ENCODE results near the gene RB1. TPM values are rescaled to one million over a fixed set of nuclear protein-coding genes. Genes with fewer than 3 reads are reported as not detected.
"Not testable (repeated sequence)": the region's sequence is repeated elsewhere in the genome, so short reads cannot be mapped to it uniquely, and the experiment has no call there.

Gene RB1
- total RNA-seq, 4 donors from 2014 or later = 23.0 to 62.6 (median 42.4) TPM

GRCh38 chr13:48344264-48344663, 40.7 kb downstream of the RB1 start:
- DNase-seq = no peak
- TF ChIP-seq POLR2A (IDR thresholded peaks at IDR 0.05) (no peak), CTCF (IDR thresholded peaks at IDR 0.05) (no peak)
- Histone ChIP-seq H3K27me3 (no peaks in the 10 kb centered on the region), H3K36me3 (peaks cover 0 to 47% (median under 1%) of the 10 kb centered on the region in 3 donors), H3K27ac (no peak overlapping the region), H3K4me3 (no peak overlapping the region), H3K4me1 (no peaks in the 10 kb centered on the region), H3K9me3 (peaks cover 0 to 3% (median 3%) of the 10 kb centered on the region in 3 donors)
- 83 to 92% methylated on average over 2 of the region's 2 CpGs for WGBS, 2 donors
- intact Hi-C loops (cut with DNase I) = no loop called here

GRCh38 chr13:48346583-48346982, 43.0 kb downstream of the RB1 start:
- TF ChIP-seq CTCF (IDR thresholded peaks at IDR 0.05) = no peak
- TF ChIP-seq POLR2A (IDR thresholded peaks at IDR 0.05) = no peak
- no peaks in the 10 kb centered on the region for H3K4me1 ChIP-seq
- no peak for DNase-seq
- H3K27ac ChIP-seq = no peak overlapping the region
- intact Hi-C loops (cut with DNase I) = no loop called here
- H3K36me3 ChIP-seq = peaks cover 0 to 64% (median 9%) of the 10 kb centered on the region in 3 donors
- H3K9me3 ChIP-seq = no peaks in the 10 kb centered on the region
- H3K27me3 ChIP-seq = no peaks in the 10 kb centered on the region
- no peak overlapping the region for H3K4me3 ChIP-seq
- WGBS, 2 donors = 71 to 83% methylated on average over 1 of the region's 1 CpG

GRCh38 chr13:48349525-48349924, 46.0 kb downstream of the RB1 start:
- intact Hi-C loops (cut with DNase I) = no loop called here
- Histone ChIP-seq H3K27me3 (no peaks in the 10 kb centered on the region), H3K36me3 (peaks cover 0 to 87% (median 9%) of the 10 kb centered on the region in 3 donors), H3K4me3 (no peak overlapping the region), H3K27ac (no peak overlapping the region), H3K4me1 (no peaks in the 10 kb centered on the region), H3K9me3 (peaks cover 0 to 14% (median 12%) of the 10 kb centered on the region in 3 donors)
- no peak for DNase-seq
- no peak for TF ChIP-seq POLR2A (IDR thresholded peaks at IDR 0.05)
- TF ChIP-seq CTCF (IDR thresholded peaks at IDR 0.05) = no peak
- 80 to 88% methylated on average over 2 of the region's 2 CpGs for WGBS, 2 donors

- TF ChIP-seq CTCF (IDR thresholded peaks at IDR 0.05) (no peak), POLR2A (IDR thresholded peaks at IDR 0.05) (no peak)
- H3K9me3 ChIP-seq = peaks cover 0 to 16% (median 12%) of the 10 kb centered on the region in 3 donors
- intact Hi-C loops (cut with DNase I) = no loop called here
- WGBS, 2 donors = 98% methylated on average over 2 of the region's 2 CpGs
- no peak for DNase-seq
- H3K27ac ChIP-seq = no peak overlapping the region
- no peak overlapping the region for H3K4me3 ChIP-seq
- no peaks in the 10 kb centered on the region for H3K27me3 ChIP-seq
- peaks cover 0 to 5% (median 0%) of the 10 kb centered on the region in 3 donors for H3K4me1 ChIP-seq
- peaks cover 0 to 62% (median 9%) of the 10 kb centered on the region in 3 donors for H3K36me3 ChIP-seq
These were observed 50.0 kb downstream of the RB1 start for GRCh38 chr13:48353590-48353989.

- Histone ChIP-seq H3K36me3 (peaks cover 0 to 50% (median 0%) of the 10 kb centered on the region in 3 donors), H3K9me3 (peaks cover 0 to 16% (median 12%) of the 10 kb centered on the region in 3 donors)
- 97 to 100% methylated on average over 2 of the region's 2 CpGs for WGBS, 2 donors
- H3K27me3 ChIP-seq; intact Hi-C loops (cut with DNase I); H3K27ac ChIP-seq; H3K4me3 ChIP-seq; DNase-seq; H3K4me1 ChIP-seq: not testable (repeated sequence)
These were observed 52.0 kb downstream of the RB1 start for GRCh38 chr13:48355524-48355923.

- intact Hi-C loops (cut with DNase I) = no loop called here
- 25 to 41% methylated on average over 3 of the region's 3 CpGs for WGBS, 2 donors
These were observed 53.2 kb downstream of the RB1 start for GRCh38 chr13:48356750-48357149.

More at GRCh38 chr13:48356750-48357149, 53.2 kb downstream of the RB1 start:
- peaks cover 0 to 45% (median 0%) of the 10 kb centered on the region in 3 donors for H3K36me3 ChIP-seq
- H3K4me3 ChIP-seq = no peak overlapping the region
- TF ChIP-seq POLR2A (IDR thresholded peaks at IDR 0.05) (no peak), CTCF (IDR thresholded peaks at IDR 0.05) (no peak)
- H3K9me3 ChIP-seq = peaks cover 0 to 16% (median 12%) of the 10 kb centered on the region in 3 donors
- no peak overlapping the region for H3K27ac ChIP-seq
- H3K27me3 ChIP-seq = no peaks in the 10 kb centered on the region
- peaks cover 0 to 5% (median 0%) of the 10 kb centered on the region in 3 donors for H3K4me1 ChIP-seq
- DNase-seq = no peak

Data from esophagus squamous epithelium (tissue), 5 donors.